HepG2 (cell line): Measurements from ENCODE around the gene FXR2. TPM values are rescaled to one million over a fixed set of nuclear protein-coding genes. Genes with fewer than 3 reads are reported as not detected.
A peak's percentile ranks its signal among the peaks of the same experiment; 100 is the strongest.

ENCODE experiments used
- AKAP8 ChIP-seq: sonication (generic); formaldehyde crosslinking; IDR thresholded peaks from 2 replicates; pipeline ENCODE4 v1.5.1; 2020; ENCODE audit warnings: mild to moderate bottlenecking, missing genetic modification reagents
- DNMT1 ChIP-seq: sonication (generic); formaldehyde crosslinking; IDR thresholded peaks from 2 replicates; pipeline ENCODE4 v1.5.1; 2020; ENCODE audit warnings: mild to moderate bottlenecking, missing genetic modification reagents
- HCFC1 ChIP-seq: fragments of 150-350 bp; IDR thresholded peaks from 2 replicates; pipeline ENCODE4 v1.6.1; 2014; ENCODE audit warnings: low read depth, low read length
- HOXA9 ChIP-seq: sonication (generic); formaldehyde crosslinking; IDR thresholded peaks from 2 replicates; pipeline ENCODE4 v1.8.1; 2022; ENCODE audit warnings: missing genetic modification reagents, mild to moderate bottlenecking, moderate library complexity, borderline replicate concordance
- KDM4B ChIP-seq: sonication (generic); formaldehyde crosslinking; IDR thresholded peaks from 2 replicates; pipeline ENCODE4 v1.4.0; 2020; ENCODE audit warnings: missing genetic modification reagents
- KLF9 ChIP-seq: IDR thresholded peaks from 2 replicates; pipeline ENCODE4 v1.6.1; 2016; ENCODE audit warnings: low read depth
- MED1 ChIP-seq: sonication (generic); formaldehyde crosslinking; IDR thresholded peaks from 2 replicates; pipeline ENCODE4 v1.4.0; 2020; ENCODE audit warnings: missing genetic modification reagents
- MYNN ChIP-seq: sonication (generic); formaldehyde crosslinking; IDR thresholded peaks from 2 replicates; pipeline ENCODE4 v1.4.0; 2020; ENCODE audit warnings: mild to moderate bottlenecking, low read depth, missing genetic modification reagents
- NR1H2 ChIP-seq: sonication (generic); formaldehyde crosslinking; IDR thresholded peaks from 2 replicates; pipeline ENCODE4 v1.8.1; 2022; ENCODE audit warnings: low read depth, missing genetic modification reagents, borderline replicate concordance
- PRPF4 ChIP-seq: fragments of 200-400 bp; formaldehyde crosslinking; IDR thresholded peaks from 2 replicates; pipeline ENCODE4 v1.6.1; 2016; ENCODE audit warnings: low read length, low read depth; ENCODE audit not compliant: poor library complexity, severe bottlenecking
- TFDP1 ChIP-seq: IDR thresholded peaks from 2 replicates; pipeline ENCODE4 v1.6.1; 2016; ENCODE audit warnings: missing compliant biosample characterization, missing genetic modification reagents, borderline replicate concordance
- ZMYM2 ChIP-seq: sonication (generic); formaldehyde crosslinking; IDR thresholded peaks from 2 replicates; pipeline ENCODE4 v1.8.0; 2022; ENCODE audit warnings: mild to moderate bottlenecking, missing genetic modification reagents
- ZNF264 ChIP-seq: sonication (generic); formaldehyde crosslinking; IDR thresholded peaks from 2 replicates; pipeline ENCODE4 v1.4.0; 2020; ENCODE audit warnings: missing genetic modification reagents
- ZNF33B ChIP-seq: sonication (generic); formaldehyde crosslinking; IDR thresholded peaks from 2 replicates; pipeline ENCODE4 v1.5.1; 2020; ENCODE audit warnings: mild to moderate bottlenecking, missing genetic modification reagents
- ZNF44 ChIP-seq: sonication (generic); formaldehyde crosslinking; IDR thresholded peaks from 2 replicates; pipeline ENCODE4 v1.5.1; 2020; ENCODE audit warnings: mild to moderate bottlenecking, missing genetic modification reagents
- ZNF546 ChIP-seq: sonication (generic); formaldehyde crosslinking; conservative IDR thresholded peaks from 2 replicates; pipeline ENCODE4 v1.8.1; 2023; ENCODE audit warnings: mild to moderate bottlenecking, missing genetic modification reagents
- ZNF557 ChIP-seq: sonication (generic); formaldehyde crosslinking; IDR thresholded peaks from 2 replicates; pipeline ENCODE4 v1.4.0; 2020; ENCODE audit warnings: missing genetic modification reagents
- ZNF564 ChIP-seq: sonication (generic); formaldehyde crosslinking; IDR thresholded peaks from 2 replicates; pipeline ENCODE4 v1.8.1; 2023; ENCODE audit warnings: mild to moderate bottlenecking, missing genetic modification reagents
- polyA plus RNA-seq, 8 experiments: library from polyadenylated mRNA; depleted of rRNA in 3 of 8; stranded (reverse) in 7 of 8; unstranded in 1 of 8; fragments of >200 nt; fragmentation: Illumina TruSeq in 4 of 8; extraction: Trizol in 4 of 8; gene quantifications; 2 replicates each; pipeline versions ENCODE4 v1.2.1 to v1.2.3, GENCODE V29; 2011 to 2016; ENCODE audit warnings: low read depth in 4 of 8, missing spikeins in 1 of 8, mixed read lengths in 1 of 8; ENCODE audit not compliant: insufficient read depth in 1 of 8
- total RNA-seq, 5 experiments: library from RNA; depleted of rRNA; stranded (reverse); fragments of >200 nt; fragmentation: Illumina TruSeq; extraction: Trizol; gene quantifications; 2 replicates each; pipeline ENCODE4 v1.2.3, GENCODE V29; 2016; ENCODE audit warnings: low read depth in 1 of 5
- TF ChIP-seq, protein P1 (sequence below), 2 experiments: fragments of 450-650 bp in 1 of 2; sonication (generic) in 1 of 2; formaldehyde crosslinking in 1 of 2; IDR thresholded peaks; 2 replicates each; pipeline versions ENCODE4 v1.6.1 to v1.8.0; 2016 to 2022; ENCODE audit warnings: antibody characterized with exemption in 1 of 2, mild to moderate bottlenecking in 1 of 2, missing genetic modification reagents in 1 of 2

FXR2 gene
- total and polyA plus RNA-seq, 2 of the 13 experiments (the other 11 are each of a cell fraction or from before 2014, with no cell fraction given), result 20.9 to 24.4 TPM

- TF ChIP-seq, protein P1, sequence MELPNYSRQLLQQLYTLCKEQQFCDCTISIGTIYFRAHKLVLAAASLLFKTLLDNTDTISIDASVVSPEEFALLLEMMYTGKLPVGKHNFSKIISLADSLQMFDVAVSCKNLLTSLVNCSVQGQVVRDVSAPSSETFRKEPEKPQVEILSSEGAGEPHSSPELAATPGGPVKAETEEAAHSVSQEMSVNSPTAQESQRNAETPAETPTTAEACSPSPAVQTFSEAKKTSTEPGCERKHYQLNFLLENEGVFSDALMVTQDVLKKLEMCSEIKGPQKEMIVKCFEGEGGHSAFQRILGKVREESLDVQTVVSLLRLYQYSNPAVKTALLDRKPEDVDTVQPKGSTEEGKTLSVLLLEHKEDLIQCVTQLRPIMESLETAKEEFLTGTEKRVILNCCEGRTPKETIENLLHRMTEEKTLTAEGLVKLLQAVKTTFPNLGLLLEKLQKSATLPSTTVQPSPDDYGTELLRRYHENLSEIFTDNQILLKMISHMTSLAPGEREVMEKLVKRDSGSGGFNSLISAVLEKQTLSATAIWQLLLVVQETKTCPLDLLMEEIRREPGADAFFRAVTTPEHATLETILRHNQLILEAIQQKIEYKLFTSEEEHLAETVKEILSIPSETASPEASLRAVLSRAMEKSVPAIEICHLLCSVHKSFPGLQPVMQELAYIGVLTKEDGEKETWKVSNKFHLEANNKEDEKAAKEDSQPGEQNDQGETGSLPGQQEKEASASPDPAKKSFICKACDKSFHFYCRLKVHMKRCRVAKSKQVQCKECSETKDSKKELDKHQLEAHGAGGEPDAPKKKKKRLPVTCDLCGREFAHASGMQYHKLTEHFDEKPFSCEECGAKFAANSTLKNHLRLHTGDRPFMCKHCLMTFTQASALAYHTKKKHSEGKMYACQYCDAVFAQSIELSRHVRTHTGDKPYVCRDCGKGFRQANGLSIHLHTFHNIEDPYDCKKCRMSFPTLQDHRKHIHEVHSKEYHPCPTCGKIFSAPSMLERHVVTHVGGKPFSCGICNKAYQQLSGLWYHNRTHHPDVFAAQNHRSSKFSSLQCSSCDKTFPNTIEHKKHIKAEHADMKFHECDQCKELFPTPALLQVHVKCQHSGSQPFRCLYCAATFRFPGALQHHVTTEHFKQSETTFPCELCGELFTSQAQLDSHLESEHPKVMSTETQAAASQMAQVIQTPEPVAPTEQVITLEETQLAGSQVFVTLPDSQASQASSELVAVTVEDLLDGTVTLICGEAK (IDR thresholded peaks at IDR 0.05), result peak; percentile 32; the same call in 1 of the 2 replicates
- TF ChIP-seq, protein P1 (CRISPR knock-in tag; IDR thresholded peaks at IDR 0.05), result peak; percentile 70
- TF ChIP-seq DNMT1 (CRISPR knock-in tag) (no peak), HCFC1 (peak; percentile 5; the same call in 1 of the 2 replicates), ZNF564 (CRISPR knock-in tag) (no peak; the same call in 1 of the 2 replicates), MYNN (CRISPR knock-in tag) (0 out of 2 replicates have a peak, but pooled peaks have one; percentile 77), HOXA9 (CRISPR knock-in tag) (peak; percentile 78; the same call in 1 of the 2 replicates), ZNF557 (no peak), AKAP8 (no peak), KLF9 (0 out of 2 replicates have a peak, but pooled peaks have one; percentile 41), ZNF264 (CRISPR knock-in tag) (no peak), PRPF4 (no peak), NR1H2 (CRISPR knock-in tag) (no peak), ZNF33B (CRISPR knock-in tag) (no peak), ZNF44 (CRISPR knock-in tag) (no peak), TFDP1 (CRISPR knock-in tag) (no peak), KDM4B (CRISPR knock-in tag) (no peak; the same call in 1 of the 2 replicates), ZNF546 (no peak), MED1 (CRISPR knock-in tag) (no peak), ZMYM2 (CRISPR knock-in tag) (no peak)
Observed at GRCh38 chr17:7572588-7573323, 41.9 kb downstream of the FXR2 start (continued).
